GM23338 (cell line): ENCODE results near the gene ABI2. TPM values are rescaled to one million over a fixed set of nuclear protein-coding genes. Genes with fewer than 3 reads are reported as not detected.

Experiments
- ATAC-seq: fragments of 200-7000 bp; cut with Tn5 transposase; 3 replicates; pipeline ENCODE4 v1.9.1; 2020
- DNase-seq: peaks from one replicate; pipeline ENCODE4 v3.0.0-alpha.2; 2015; ENCODE audit warnings: low spot score
- H2AFZ ChIP-seq: fragments of 200-600 bp; sonication (generic); 2 replicates; pipeline ENCODE4 v1.8.0; 2016; ENCODE audit warnings: antibody characterized with exemption, mild to moderate bottlenecking, moderate library complexity
- H3F3A ChIP-seq: fragments of 200-600 bp; sonication (generic); replicated peaks from 2 replicates; pipeline ENCODE4 v1.8.0; 2017; ENCODE audit warnings: antibody characterized with exemption, mixed run types, low read depth
- H3K27ac ChIP-seq: fragments of 200-600 bp; sonication (generic); 2 replicates; pipeline ENCODE4 v1.6.1; 2016; ENCODE audit warnings: low read depth
- H3K27me3 ChIP-seq: fragments of 200-600 bp; sonication (generic); 2 replicates; pipeline ENCODE4 v1.8.0; 2016; ENCODE audit warnings: mild to moderate bottlenecking, mixed run types, moderate library complexity; ENCODE audit not compliant: insufficient read depth
- H3K36me3 ChIP-seq: fragments of 200-600 bp; sonication (generic); 2 replicates; pipeline ENCODE4 v1.8.0; 2016; ENCODE audit warnings: mild to moderate bottlenecking; ENCODE audit not compliant: insufficient read depth
- H3K4me1 ChIP-seq: fragments of 200-600 bp; sonication (generic); 2 replicates; pipeline ENCODE4 v1.8.0; 2016; ENCODE audit warnings: mild to moderate bottlenecking, moderate library complexity; ENCODE audit not compliant: insufficient read depth
- H3K4me2 ChIP-seq: fragments of 200-600 bp; sonication (generic); 2 replicates; pipeline ENCODE4 v1.7.1; 2017; ENCODE audit warnings: mixed run types
- H3K4me3 ChIP-seq: fragments of 200-600 bp; sonication (generic); 2 replicates; pipeline ENCODE4 v1.6.1; 2016; ENCODE audit warnings: mixed run types
- H3K79me2 ChIP-seq: fragments of 200-600 bp; sonication (generic); replicated peaks from 2 replicates; pipeline ENCODE4 v1.8.0; 2017; ENCODE audit warnings: mild to moderate bottlenecking; ENCODE audit not compliant: insufficient read depth
- H3K9me2 ChIP-seq: fragments of 200-600 bp; sonication (generic); 2 replicates; pipeline ENCODE4 v1.8.0; 2017; ENCODE audit not compliant: insufficient read depth
- H4K20me1 ChIP-seq: fragments of 200-600 bp; sonication (generic); replicated peaks from 2 replicates; pipeline ENCODE4 v1.8.0; 2017; ENCODE audit warnings: mild to moderate bottlenecking; ENCODE audit not compliant: insufficient read depth
- H3K27ac Mint-ChIP-seq: 2 replicates; pipeline ENCODE4 v1.8.0; 2020; ENCODE audit warnings: inconsistent platforms, mild to moderate bottlenecking, moderate library complexity, mixed read lengths
- H3K27me3 Mint-ChIP-seq: 3 replicates; pipeline ENCODE4 v1.8.0; 2022; ENCODE audit warnings: low read depth, mild to moderate bottlenecking, moderate library complexity, mixed read lengths, inconsistent platforms; ENCODE audit not compliant: insufficient read depth, poor library complexity
- H3K36me3 Mint-ChIP-seq: 3 replicates; pipeline ENCODE4 v1.8.0; 2021; ENCODE audit warnings: low read depth, mild to moderate bottlenecking, inconsistent platforms, moderate library complexity, mixed read lengths
- H3K4me1 Mint-ChIP-seq: 3 replicates; pipeline ENCODE4 v1.8.0; 2020; ENCODE audit warnings: mild to moderate bottlenecking, inconsistent platforms, mixed read lengths
- H3K4me3 Mint-ChIP-seq: 3 replicates; pipeline ENCODE4 v1.8.0; 2021; ENCODE audit warnings: moderate library complexity, mild to moderate bottlenecking, inconsistent platforms, mixed read lengths
- H3K9me3 Mint-ChIP-seq: 3 replicates; pipeline ENCODE4 v1.8.0; 2020; ENCODE audit warnings: moderate library complexity, mild to moderate bottlenecking, inconsistent platforms, mixed read lengths
- CREB1 ChIP-seq: fragments of 250-450 bp; sonication (Bioruptor Pico); IDR thresholded peaks from 2 replicates; pipeline ENCODE4 v1.5.0; 2020; ENCODE audit warnings: low read depth, mild to moderate bottlenecking, moderate library complexity
- CTCF ChIP-seq, 2 experiments: fragments of 200-600 bp in 1 of 2; sonication (generic) in 1 of 2; conservative IDR thresholded peaks; 2 replicates each; pipeline versions ENCODE4 v1.5.1 to v1.6.1; 2016 to 2017; ENCODE audit warnings: antibody characterized with exemption in 2 of 2, low read depth in 2 of 2, mild to moderate bottlenecking in 2 of 2, moderate library complexity in 1 of 2
- ETS1 ChIP-seq: IDR thresholded peaks from 2 replicates; pipeline ENCODE4 v1.6.1; 2016; ENCODE audit warnings: antibody characterized with exemption
- EZH2 ChIP-seq: fragments of 200-600 bp; sonication (generic); IDR thresholded peaks from one replicate; pipeline ENCODE4 v1.8.0; 2017; ENCODE audit warnings: antibody characterized with exemption, mild to moderate bottlenecking, low read depth; ENCODE audit not compliant: unreplicated experiment
- EZH2phosphoT487 ChIP-seq: fragments of 200-600 bp; sonication (generic); IDR thresholded peaks from one replicate; pipeline ENCODE4 v1.8.1; 2018; ENCODE audit warnings: antibody characterized with exemption; ENCODE audit not compliant: unreplicated experiment
- JUNB ChIP-seq: IDR thresholded peaks from one replicate; pipeline ENCODE4 v1.6.1; 2016; ENCODE audit warnings: antibody characterized with exemption; ENCODE audit not compliant: unreplicated experiment
- NANOG ChIP-seq: IDR thresholded peaks from 2 replicates; pipeline ENCODE4 v1.6.1; 2016; ENCODE audit warnings: antibody characterized with exemption, borderline replicate concordance
- POLR2AphosphoS5 ChIP-seq: IDR thresholded peaks from 2 replicates; pipeline ENCODE4 v1.6.1; 2016; ENCODE audit warnings: antibody characterized with exemption, low read depth
- REST ChIP-seq: IDR thresholded peaks from one replicate; pipeline ENCODE4 v1.6.1; 2018; ENCODE audit warnings: antibody characterized with exemption; ENCODE audit not compliant: unreplicated experiment
- STAT1 ChIP-seq: IDR thresholded peaks from one replicate; pipeline ENCODE4 v1.6.1; 2016; ENCODE audit warnings: antibody characterized with exemption; ENCODE audit not compliant: unreplicated experiment
- ZNF114 ChIP-seq: fragments of 250-450 bp; sonication (Bioruptor Pico); IDR thresholded peaks from 2 replicates; pipeline ENCODE4 v1.5.0; 2020; ENCODE audit warnings: mild to moderate bottlenecking, moderate library complexity
- ZNF331 ChIP-seq: fragments of 250-450 bp; sonication (Bioruptor Pico); IDR thresholded peaks from 2 replicates; pipeline ENCODE4 v1.5.0; 2020; ENCODE audit warnings: low read depth, mild to moderate bottlenecking, moderate library complexity
- polyA plus RNA-seq: library from polyadenylated mRNA; unstranded; fragments of >200 nt; fragmentation: Nextera tagmentation; extraction: Ambion mirVana; gene quantifications from 2 replicates; pipeline ENCODE4 v1.2.1, GENCODE V29; 2016
- total RNA-seq: library from RNA; depleted of rRNA; stranded (reverse); fragments of >200 nt; shearing (Covaris generic); gene quantifications from 2 replicates; pipeline ENCODE4 v1.2.3, GENCODE V29; 2014
- TF ChIP-seq, protein P1 (sequence below): fragments of 250-450 bp; sonication (Bioruptor Pico); IDR thresholded peaks from 2 replicates; pipeline ENCODE4 v1.5.0; 2020; ENCODE audit warnings: mild to moderate bottlenecking, moderate library complexity

Gene ABI2
- total and polyA plus RNA-seq, 2 experiments from 2014 or later, result 46.5 to 114 TPM

- Mint-ChIP-seq H3K36me3 (peaks cover 22% of the 10 kb centered on the region; the same call in 2 of the 3 replicates), H3K4me3 (no peak overlapping the region), H3K27me3 (peaks cover 2% of the 10 kb centered on the region), H3K9me3 (no peaks in the 10 kb centered on the region), H3K27ac (no peak overlapping the region; the same call in 1 of the 2 replicates), H3K4me1 (no peaks in the 10 kb centered on the region)
- Histone ChIP-seq H4K20me1 (peaks cover 5% of the 10 kb centered on the region; the same call in 1 of the 2 replicates), H3F3A (no peaks in the 10 kb centered on the region), H2AFZ (no peak overlapping the region), H3K36me3 (0 out of 2 replicates have a peak, but pooled peaks cover 4% of the 10 kb centered on the region), H3K4me2 (no peak overlapping the region), H3K79me2 (peaks cover 10% of the 10 kb centered on the region; the same call in 1 of the 2 replicates), H3K4me1 (no peaks in the 10 kb centered on the region), H3K27me3 (no peaks in the 10 kb centered on the region), H3K4me3 (no peak overlapping the region), H3K27ac (no peak overlapping the region), H3K9me2 (no peaks in the 10 kb centered on the region)
- no peak for DNase-seq
- TF ChIP-seq EZH2 (no peak), STAT1 (no peak), ETS1 (no peak), NANOG (no peak), EZH2phosphoT487 (no peak), JUNB (no peak), CREB1 (CRISPR knock-in tag) (no peak), ZNF331 (CRISPR knock-in tag) (no peak), CTCF (conservative IDR thresholded peaks at IDR 0.05; ENCODE audit: low read depth in 2 of 2) (no peak), POLR2AphosphoS5 (no peak), REST (no peak), ZNF114 (CRISPR knock-in tag) (no peak)
- TF ChIP-seq, protein P1, sequence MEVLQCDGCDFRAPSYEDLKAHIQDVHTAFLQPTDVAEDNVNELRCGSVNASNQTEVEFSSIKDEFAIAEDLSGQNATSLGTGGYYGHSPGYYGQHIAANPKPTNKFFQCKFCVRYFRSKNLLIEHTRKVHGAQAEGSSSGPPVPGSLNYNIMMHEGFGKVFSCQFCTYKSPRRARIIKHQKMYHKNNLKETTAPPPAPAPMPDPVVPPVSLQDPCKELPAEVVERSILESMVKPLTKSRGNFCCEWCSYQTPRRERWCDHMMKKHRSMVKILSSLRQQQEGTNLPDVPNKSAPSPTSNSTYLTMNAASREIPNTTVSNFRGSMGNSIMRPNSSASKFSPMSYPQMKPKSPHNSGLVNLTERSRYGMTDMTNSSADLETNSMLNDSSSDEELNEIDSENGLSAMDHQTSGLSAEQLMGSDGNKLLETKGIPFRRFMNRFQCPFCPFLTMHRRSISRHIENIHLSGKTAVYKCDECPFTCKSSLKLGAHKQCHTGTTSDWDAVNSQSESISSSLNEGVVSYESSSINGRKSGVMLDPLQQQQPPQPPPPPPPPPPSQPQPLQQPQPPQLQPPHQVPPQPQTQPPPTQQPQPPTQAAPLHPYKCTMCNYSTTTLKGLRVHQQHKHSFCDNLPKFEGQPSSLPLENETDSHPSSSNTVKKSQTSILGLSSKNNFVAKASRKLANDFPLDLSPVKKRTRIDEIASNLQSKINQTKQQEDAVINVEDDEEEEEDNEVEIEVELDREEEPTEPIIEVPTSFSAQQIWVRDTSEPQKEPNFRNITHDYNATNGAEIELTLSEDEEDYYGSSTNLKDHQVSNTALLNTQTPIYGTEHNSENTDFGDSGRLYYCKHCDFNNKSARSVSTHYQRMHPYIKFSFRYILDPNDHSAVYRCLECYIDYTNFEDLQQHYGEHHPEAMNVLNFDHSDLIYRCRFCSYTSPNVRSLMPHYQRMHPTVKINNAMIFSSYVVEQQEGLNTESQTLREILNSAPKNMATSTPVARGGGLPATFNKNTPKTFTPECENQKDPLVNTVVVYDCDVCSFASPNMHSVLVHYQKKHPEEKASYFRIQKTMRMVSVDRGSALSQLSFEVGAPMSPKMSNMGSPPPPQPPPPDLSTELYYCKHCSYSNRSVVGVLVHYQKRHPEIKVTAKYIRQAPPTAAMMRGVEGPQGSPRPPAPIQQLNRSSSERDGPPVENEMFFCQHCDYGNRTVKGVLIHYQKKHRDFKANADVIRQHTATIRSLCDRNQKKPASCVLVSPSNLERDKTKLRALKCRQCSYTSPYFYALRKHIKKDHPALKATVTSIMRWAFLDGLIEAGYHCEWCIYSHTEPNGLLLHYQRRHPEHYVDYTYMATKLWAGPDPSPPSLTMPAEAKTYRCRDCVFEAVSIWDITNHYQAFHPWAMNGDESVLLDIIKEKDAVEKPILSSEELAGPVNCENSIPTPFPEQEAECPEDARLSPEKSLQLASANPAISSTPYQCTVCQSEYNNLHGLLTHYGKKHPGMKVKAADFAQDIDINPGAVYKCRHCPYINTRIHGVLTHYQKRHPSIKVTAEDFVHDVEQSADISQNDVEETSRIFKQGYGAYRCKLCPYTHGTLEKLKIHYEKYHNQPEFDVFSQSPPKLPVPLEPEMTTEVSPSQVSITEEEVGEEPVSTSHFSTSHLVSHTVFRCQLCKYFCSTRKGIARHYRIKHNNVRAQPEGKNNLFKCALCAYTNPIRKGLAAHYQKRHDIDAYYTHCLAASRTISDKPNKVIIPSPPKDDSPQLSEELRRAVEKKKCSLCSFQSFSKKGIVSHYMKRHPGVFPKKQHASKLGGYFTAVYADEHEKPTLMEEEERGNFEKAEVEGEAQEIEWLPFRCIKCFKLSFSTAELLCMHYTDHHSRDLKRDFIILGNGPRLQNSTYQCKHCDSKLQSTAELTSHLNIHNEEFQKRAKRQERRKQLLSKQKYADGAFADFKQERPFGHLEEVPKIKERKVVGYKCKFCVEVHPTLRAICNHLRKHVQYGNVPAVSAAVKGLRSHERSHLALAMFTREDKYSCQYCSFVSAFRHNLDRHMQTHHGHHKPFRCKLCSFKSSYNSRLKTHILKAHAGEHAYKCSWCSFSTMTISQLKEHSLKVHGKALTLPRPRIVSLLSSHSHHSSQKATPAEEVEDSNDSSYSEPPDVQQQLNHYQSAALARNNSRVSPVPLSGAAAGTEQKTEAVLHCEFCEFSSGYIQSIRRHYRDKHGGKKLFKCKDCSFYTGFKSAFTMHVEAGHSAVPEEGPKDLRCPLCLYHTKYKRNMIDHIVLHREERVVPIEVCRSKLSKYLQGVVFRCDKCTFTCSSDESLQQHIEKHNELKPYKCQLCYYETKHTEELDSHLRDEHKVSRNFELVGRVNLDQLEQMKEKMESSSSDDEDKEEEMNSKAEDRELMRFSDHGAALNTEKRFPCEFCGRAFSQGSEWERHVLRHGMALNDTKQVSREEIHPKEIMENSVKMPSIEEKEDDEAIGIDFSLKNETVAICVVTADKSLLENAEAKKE (CRISPR knock-in tag), result no peak
- ATAC-seq, result no peak
Measured at GRCh38 chr2:203383038-203383437, 54.8 kb downstream of the ABI2 start.
